Left ventricle myocardium inferior (tissue), 1 donor: ENCODE results near the gene SIX3. TPM values are rescaled to one million over a fixed set of nuclear protein-coding genes. Genes with fewer than 3 reads are reported as not detected.

Experiments
- DNase-seq: peaks from one replicate; pipeline ENCODE4 v3.0.0-alpha.2; 2020
- H3K27ac ChIP-seq: fragments of 200-600 bp; replicated peaks from 2 replicates; pipeline ENCODE4 v1.8.0; 2021
- H3K27me3 ChIP-seq: fragments of 200-600 bp; 2 replicates; pipeline ENCODE4 v1.8.0; 2021; ENCODE audit warnings: low read depth
- H3K36me3 ChIP-seq: fragments of 200-600 bp; 2 replicates; pipeline ENCODE4 v1.8.0; 2021
- H3K4me1 ChIP-seq: fragments of 200-600 bp; 2 replicates; pipeline ENCODE4 v1.8.0; 2021
- H3K4me3 ChIP-seq: fragments of 200-600 bp; 2 replicates; pipeline ENCODE4 v1.8.0; 2021; ENCODE audit warnings: mild to moderate bottlenecking, moderate library complexity
- H3K9me3 ChIP-seq: fragments of 200-600 bp; replicated peaks from 2 replicates; pipeline ENCODE4 v1.8.0; 2021
- CTCF ChIP-seq: fragments of 200-600 bp; IDR thresholded peaks from 2 replicates; pipeline ENCODE4 v1.8.0; 2021; ENCODE audit warnings: antibody characterized with exemption, mild to moderate bottlenecking, borderline replicate concordance
- intact Hi-C: fragments of 100-400 bp; cut with micrococcal nuclease; formaldehyde crosslinking; loops from one replicate; pipeline ENCODE4 v1.11.0; 2022
- total RNA-seq: library from RNA; stranded (reverse); fragmentation: NEBNext Ultra II Directional; extraction: Animal tissue kit (Norgen Biotek cat#: 25700); gene quantifications from one replicate; pipeline ENCODE4 v1.2.1, GENCODE V29; 2021
- donor health status: DM: no; HTN: yes; CAD: no; lungs with severe emphysema.

SIX3 gene
- total RNA-seq, 1 donor from 2014 or later: not detected

GRCh38 chr2:44928483-44929158 lies 12.9 kb upstream of the SIX3 start:
- Histone ChIP-seq H3K9me3 (no peaks in the 10 kb centered on the region), H3K27ac (no peak overlapping the region), H3K27me3 (peaks cover 100% of the 10 kb centered on the region), H3K4me3 (peak overlapping the region; percentile 56), H3K4me1 (peaks cover 32% of the 10 kb centered on the region), H3K36me3 (no peaks in the 10 kb centered on the region)
- no peak for DNase-seq
- TF ChIP-seq CTCF: no peak
- intact Hi-C loops: no loop called here

- Histone ChIP-seq H3K27ac (no peak overlapping the region), H3K4me1 (peaks cover 39% of the 10 kb centered on the region), H3K4me3 (peak overlapping the region; percentile 56), H3K9me3 (no peaks in the 10 kb centered on the region), H3K36me3 (no peaks in the 10 kb centered on the region), H3K27me3 (peaks cover 100% of the 10 kb centered on the region)
- no peak for DNase-seq
- intact Hi-C loops: no loop called here
- no peak for TF ChIP-seq CTCF
These were observed 12.3 kb upstream of the SIX3 start for GRCh38 chr2:44929159-44929734.

GRCh38 chr2:44929735-44930273 lies 11.7 kb upstream of the SIX3 start:
- TF ChIP-seq CTCF: no peak
- intact Hi-C loops: no loop called here
- DNase-seq: no peak
- Histone ChIP-seq H3K27me3 (peaks cover 100% of the 10 kb centered on the region), H3K36me3 (no peaks in the 10 kb centered on the region), H3K9me3 (no peaks in the 10 kb centered on the region), H3K4me1 (peaks cover 44% of the 10 kb centered on the region), H3K4me3 (peak overlapping the region; percentile 56), H3K27ac (no peak overlapping the region)

- intact Hi-C loops: no loop called here
- H3K4me3 ChIP-seq: peak overlapping the region; percentile 56
- no peaks in the 10 kb centered on the region for H3K9me3 ChIP-seq
- no peak overlapping the region for H3K27ac ChIP-seq
- no peak for TF ChIP-seq CTCF
- peaks cover 100% of the 10 kb centered on the region for H3K27me3 ChIP-seq
- no peaks in the 10 kb centered on the region for H3K36me3 ChIP-seq
- no peak for DNase-seq
- peaks cover 51% of the 10 kb centered on the region for H3K4me1 ChIP-seq
These were observed 11.0 kb upstream of the SIX3 start for GRCh38 chr2:44930274-44931197.

GRCh38 chr2:44931198-44931780 lies 10.2 kb upstream of the SIX3 start:
- Histone ChIP-seq H3K27ac (no peak overlapping the region), H3K9me3 (no peaks in the 10 kb centered on the region), H3K4me3 (no peak overlapping the region), H3K36me3 (no peaks in the 10 kb centered on the region), H3K27me3 (peaks cover 100% of the 10 kb centered on the region), H3K4me1 (peaks cover 54% of the 10 kb centered on the region)
- intact Hi-C loops: no loop called here
- no peak for TF ChIP-seq CTCF
- no peak for DNase-seq
